ENCODE results near the gene CD68.

CD68 gene

GRCh38 chr17:7541074-7541621 is 38.3 kb upstream of the CD68 start:
- H3K79me2 ChIP-seq: no peaks in the 10 kb centered on the region
- TF ChIP-seq CTCF (IDR thresholded peaks at IDR 0.05): no peak
- no peak overlapping the region for H2AFZ ChIP-seq
- H3K27ac ChIP-seq: no peak overlapping the region
- H3K36me3 ChIP-seq (ENCODE audit: control insufficient read depth, insufficient read depth, low read length): no peaks in the 10 kb centered on the region
- H3K9ac ChIP-seq: no peak overlapping the region
- no peaks in the 10 kb centered on the region for H3K27me3 ChIP-seq (ENCODE audit: control insufficient read depth, insufficient read depth, low read length)
- no peak overlapping the region for H3K4me2 ChIP-seq (ENCODE audit: low read length)
- H3K9me3 ChIP-seq (ENCODE audit: control insufficient read depth, low read length): no peaks in the 10 kb centered on the region
- no peaks in the 10 kb centered on the region for H3K4me1 ChIP-seq
- no peak overlapping the region for H3K4me3 ChIP-seq (ENCODE audit: low read depth, low read length)

DNA sequence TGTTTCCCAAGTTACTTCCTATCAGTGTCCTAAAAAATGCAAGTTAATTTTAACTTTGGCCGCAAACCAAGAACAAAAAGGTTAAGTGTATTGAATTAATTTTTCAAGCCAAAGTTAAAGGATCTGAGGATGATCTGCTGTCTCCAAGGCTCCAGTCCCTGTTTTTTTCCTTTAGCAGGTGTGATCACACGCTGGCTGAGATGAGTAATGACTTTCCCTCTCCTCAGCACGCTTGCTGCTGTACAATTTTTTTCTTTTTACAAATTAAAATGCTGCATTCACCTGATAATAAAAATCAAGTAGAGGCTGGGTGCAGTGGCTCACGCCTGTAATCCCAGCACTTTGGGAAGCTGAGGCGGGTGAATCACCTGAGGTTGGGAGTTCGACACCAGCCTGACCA is 34.5 kb upstream of the CD68 start:
- H3K4me1 ChIP-seq: no peaks in the 10 kb centered on the region
- no peaks in the 10 kb centered on the region for H3K27me3 ChIP-seq (ENCODE audit: control insufficient read depth, insufficient read depth, low read length)
- no peak overlapping the region for H3K27ac ChIP-seq
- no peaks in the 10 kb centered on the region for H3K79me2 ChIP-seq
- no peak overlapping the region for H3K4me3 ChIP-seq (ENCODE audit: low read depth, low read length)
- no peak overlapping the region for H3K4me2 ChIP-seq (ENCODE audit: low read length)
- no peak overlapping the region for H3K9ac ChIP-seq
- no peak for TF ChIP-seq CTCF (IDR thresholded peaks at IDR 0.05)
- no peaks in the 10 kb centered on the region for H3K36me3 ChIP-seq (ENCODE audit: control insufficient read depth, insufficient read depth, low read length)
- no peak overlapping the region for H2AFZ ChIP-seq
- no peaks in the 10 kb centered on the region for H3K9me3 ChIP-seq (ENCODE audit: control insufficient read depth, low read length)

DNA sequence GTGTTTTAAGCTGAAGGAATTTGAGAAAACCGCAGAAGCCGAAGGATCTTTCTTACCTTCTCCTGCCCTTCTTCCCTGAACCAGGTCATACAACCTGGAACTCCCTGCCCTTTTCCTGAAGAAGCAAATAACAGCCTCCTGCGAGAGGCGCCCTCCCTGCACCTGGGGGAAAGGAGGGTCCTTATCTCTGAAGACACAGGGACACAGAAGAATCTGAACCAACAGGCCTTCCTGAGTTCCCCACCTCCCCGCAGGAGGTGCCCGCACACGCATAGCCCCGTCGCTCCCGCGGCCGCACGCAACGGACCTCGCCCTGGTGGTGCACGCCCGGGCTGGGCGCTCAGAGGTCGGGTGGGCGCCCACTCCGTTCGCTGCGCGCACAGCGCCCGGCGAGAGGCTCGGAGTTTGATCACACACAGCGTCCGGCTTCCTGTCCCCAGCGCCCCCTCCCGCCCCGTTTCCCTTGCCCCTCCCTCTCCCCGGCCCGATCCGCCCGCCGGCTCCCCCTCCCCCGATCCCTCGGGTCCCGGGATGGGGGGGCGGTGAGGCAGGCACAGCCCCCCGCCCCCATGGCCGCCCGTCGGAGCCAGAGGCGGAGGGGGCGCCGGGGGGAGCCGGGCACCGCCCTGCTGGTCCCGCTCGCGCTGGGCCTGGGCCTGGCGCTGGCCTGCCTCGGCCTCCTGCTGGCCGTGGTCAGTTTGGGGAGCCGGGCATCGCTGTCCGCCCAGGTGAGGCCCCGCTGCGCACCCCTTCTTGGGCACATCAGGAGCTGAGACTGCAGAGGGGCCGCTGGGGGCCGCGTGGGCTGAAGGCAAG is 30.6 kb upstream of the CD68 start, which contains the start of gene TNFSF12:
Gene TNFSF12 (plus strand): TSS at position 474 of the 816 bp plus-strand sequence. CDS start 96 bp downstream, at position 570.
- H3K27me3 ChIP-seq (ENCODE audit: control insufficient read depth, insufficient read depth, low read length): no peaks in the 10 kb centered on the region
- H3K4me3 ChIP-seq (ENCODE audit: low read depth, low read length): peak within 1 kb of the TSS; percentile 70
- H3K36me3 ChIP-seq (ENCODE audit: control insufficient read depth, insufficient read depth, low read length): no peaks in the 10 kb centered on the region
- H3K9me3 ChIP-seq (ENCODE audit: control insufficient read depth, low read length): no peaks in the 10 kb centered on the region
- H3K27ac ChIP-seq: peak within 1 kb of the TSS; percentile 68
- peak within 1 kb of the TSS; percentile 38 for H3K9ac ChIP-seq
- no peaks in the 10 kb centered on the region for H3K79me2 ChIP-seq
- H3K4me1 ChIP-seq: no peaks in the 10 kb centered on the region
- H3K4me2 ChIP-seq (ENCODE audit: low read length): peak within 1 kb of the TSS; percentile 96
- peak; percentile 25 for TF ChIP-seq CTCF (IDR thresholded peaks at IDR 0.05)
- H2AFZ ChIP-seq: peak within 1 kb of the TSS; percentile 93

DNA sequence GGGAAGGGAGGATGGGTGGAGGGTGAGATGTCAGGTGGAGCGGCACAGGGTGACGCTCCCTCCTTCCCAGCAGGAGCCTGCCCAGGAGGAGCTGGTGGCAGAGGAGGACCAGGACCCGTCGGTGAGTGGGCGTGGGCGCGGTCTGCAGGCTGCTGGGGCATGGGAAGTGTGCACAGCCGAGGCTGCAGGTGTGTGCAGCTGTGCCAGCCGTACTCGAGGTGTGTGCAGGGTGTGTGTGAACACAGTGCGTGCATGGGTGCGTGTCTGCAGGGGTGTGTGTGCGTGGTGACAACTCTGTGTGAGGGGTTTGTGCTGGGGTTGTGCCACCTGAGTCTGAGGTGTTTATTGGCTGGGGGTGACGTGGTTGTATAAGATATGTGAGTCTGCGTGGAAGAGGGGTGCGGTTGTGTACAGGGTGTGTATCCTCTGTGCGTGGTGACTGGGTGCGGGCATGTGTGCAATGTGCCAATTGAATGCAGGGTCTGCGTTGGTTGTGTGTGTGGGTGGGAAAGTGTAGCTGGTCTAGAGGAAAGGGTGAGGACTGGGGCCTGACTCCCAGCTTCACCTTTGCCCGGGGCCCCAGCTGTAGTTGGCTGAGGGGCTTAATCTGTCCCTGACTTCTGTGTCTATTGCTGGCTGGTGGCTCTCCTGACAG is 29.9 kb upstream of the CD68 start:
- no peaks in the 10 kb centered on the region for H3K36me3 ChIP-seq (ENCODE audit: control insufficient read depth, insufficient read depth, low read length)
- H3K4me1 ChIP-seq: no peaks in the 10 kb centered on the region
- H3K27me3 ChIP-seq (ENCODE audit: control insufficient read depth, insufficient read depth, low read length): no peaks in the 10 kb centered on the region
- H3K79me2 ChIP-seq: no peaks in the 10 kb centered on the region
- no peaks in the 10 kb centered on the region for H3K9me3 ChIP-seq (ENCODE audit: control insufficient read depth, low read length)
- H3K27ac ChIP-seq: peak overlapping the region; percentile 68
- peak overlapping the region; percentile 96 for H3K4me2 ChIP-seq (ENCODE audit: low read length)
- H3K4me3 ChIP-seq (ENCODE audit: low read depth, low read length): peak overlapping the region; percentile 70
- H2AFZ ChIP-seq: peak overlapping the region; percentile 93
- peak overlapping the region; percentile 38 for H3K9ac ChIP-seq
- no peak for TF ChIP-seq CTCF (IDR thresholded peaks at IDR 0.05)

Data from parathyroid adenoma (tissue), 2 donors.